Measurements from ENCODE around the gene MVP.
"Not testable (repeated sequence)": the region's sequence is repeated elsewhere in the genome, so short reads cannot be mapped to it uniquely, and the experiment has no call there.

The MVP gene

GRCh38 chr16:29815793-29816693 is 4.2 kb upstream of the MVP start, which contains the start of gene PAGR1:
Gene PAGR1, plus strand, starts transcription at chr16:29816152. Its CDS starts 374 bp downstream, at chr16:29816526.
- peak; percentile 100 for DNase-seq

GRCh38 chr16:29816694-29817441 is 3.4 kb upstream of the MVP start:
- peak; percentile 85 for DNase-seq

- no peak for DNase-seq
Observed at GRCh38 chr16:29818082-29818481, 2.2 kb upstream of the MVP start.

GRCh38 chr16:29819506-29819905 is 756 bp upstream of the MVP start:
- DNase-seq: no peak

GRCh38 chr16:29820730-29821642 is 724 bp downstream of the MVP start:
- DNase-seq: peak; percentile 67

- DNase-seq: no peak
Observed at GRCh38 chr16:29821643-29822115, 1.4 kb downstream of the MVP start.

- no peak for DNase-seq
Observed at GRCh38 chr16:29824589-29825144, 4.4 kb downstream of the MVP start.

GRCh38 chr16:29825145-29826044 is 5.1 kb downstream of the MVP start:
- peak; percentile 54 for DNase-seq

GRCh38 chr16:29826342-29826695 is 6.1 kb downstream of the MVP start:
- no peak for DNase-seq

GRCh38 chr16:29830774-29831173 is 10.5 kb downstream of the MVP start:
- no peak for DNase-seq

- no peak for DNase-seq
Observed at GRCh38 chr16:29831490-29831889, 11.2 kb downstream of the MVP start.

GRCh38 chr16:29833219-29833618 is 13.0 kb downstream of the MVP start:
- DNase-seq: not testable (repeated sequence)

GRCh38 chr16:29834079-29834478 is 13.8 kb downstream of the MVP start:
- no peak for DNase-seq

- DNase-seq: no peak
Observed at GRCh38 chr16:29835926-29836325, 15.7 kb downstream of the MVP start.

- DNase-seq: no peak
Observed at GRCh38 chr16:29836623-29837022, 16.4 kb downstream of the MVP start.

- DNase-seq: no peak
Observed at GRCh38 chr16:29837841-29838240, 17.6 kb downstream of the MVP start.

- no peak for DNase-seq
Observed at GRCh38 chr16:29839822-29840221, 19.6 kb downstream of the MVP start.

GRCh38 chr16:29840240-29840639 is 20.0 kb downstream of the MVP start:
- DNase-seq: no peak

- no peak for DNase-seq
Observed at GRCh38 chr16:29841631-29842030, 21.4 kb downstream of the MVP start.

- DNase-seq: no peak
Observed at GRCh38 chr16:29842732-29843346, 22.6 kb downstream of the MVP start.

- DNase-seq: no peak
Observed at GRCh38 chr16:29843931-29844330, 23.7 kb downstream of the MVP start.

All from RPMI8226 (cell line).